ENCODE results near the gene UBIAD1. TPM values are rescaled to one million over a fixed set of nuclear protein-coding genes. Genes with fewer than 3 reads are reported as not detected.

Gene UBIAD1
- total RNA-seq, 1 experiment from 2014 or later, result 21.6 TPM

- ATAC-seq, result no peak
- DNase-seq (ENCODE audit: low spot score), result no peak
- TF ChIP-seq MLX (CRISPR knock-in tag; IDR thresholded peaks at IDR 0.05) (no peak), ATF6 (CRISPR knock-in tag; IDR thresholded peaks at IDR 0.05) (no peak), CREM (CRISPR knock-in tag; IDR thresholded peaks at IDR 0.05) (no peak), NR1H2 (CRISPR knock-in tag; IDR thresholded peaks at IDR 0.05) (no peak), MYBL2 (CRISPR knock-in tag; IDR thresholded peaks at IDR 0.05) (no peak), AR (CRISPR knock-in tag; IDR thresholded peaks at IDR 0.05) (no peak), JUN (CRISPR knock-in tag; IDR thresholded peaks at IDR 0.05) (no peak), USF2 (CRISPR knock-in tag; IDR thresholded peaks at IDR 0.05) (no peak), ZNF232 (CRISPR knock-in tag; IDR thresholded peaks at IDR 0.05) (no peak)
- Mint-ChIP-seq H3K9me3 (peaks cover 7% of the 10 kb centered on the region), H3K27ac (peak overlapping the region; percentile 99), H3K4me1 (peaks cover 54% of the 10 kb centered on the region), H3K36me3 (peaks cover 33% of the 10 kb centered on the region), H3K27me3 (ENCODE audit: low read depth) (no peaks in the 10 kb centered on the region), H3K4me3 (peak overlapping the region; percentile 45)
- ChIA-PET POLR2A (interaction anchor here (0.6 to 0.7 kb wide), 2 partner anchors 24 to 220 kb away, joined by 3 read pairs; partner anchors contain the start of gene MTOR), CTCF (interaction anchor here (0.5 to 1.7 kb wide), 13 partner anchors 10 to 422 kb away, joined by 3 to 12 read pairs (median 4); partner anchors contain the start of genes DISP3 and UBIAD1)
Observed at GRCh38 chr1:11285883-11286734, 13.1 kb downstream of the UBIAD1 start.

- peak overlapping the region; percentile 99 for H3K27ac Mint-ChIP-seq
- DNase-seq (ENCODE audit: low spot score) (no peak), ATAC-seq (peak; percentile 87)
- H3K36me3 Mint-ChIP-seq, result peaks cover 25% of the 10 kb centered on the region
- peaks cover 49% of the 10 kb centered on the region for H3K4me1 Mint-ChIP-seq
- H3K9me3 Mint-ChIP-seq, result peaks cover 7% of the 10 kb centered on the region
- no peaks in the 10 kb centered on the region for H3K27me3 Mint-ChIP-seq (ENCODE audit: low read depth)
- H3K4me3 Mint-ChIP-seq, result peak overlapping the region; percentile 45
- ChIA-PET POLR2A (interaction anchor here (0.6 to 0.7 kb wide), 2 partner anchors 25 to 219 kb away, joined by 3 read pairs; partner anchors contain the start of gene MTOR), CTCF (interaction anchor here (0.6 to 1.7 kb wide), 15 partner anchors 11 to 498 kb away, joined by 3 to 12 read pairs (median 4); partner anchors contain the start of genes DISP3 and UBIAD1)
- no peak for TF ChIP-seq ATF1 (CRISPR knock-in tag; IDR thresholded peaks at IDR 0.05)
- TF ChIP-seq TEAD1 (CRISPR knock-in tag; IDR thresholded peaks at IDR 0.05), result no peak
- no peak for TF ChIP-seq SOX15 (CRISPR knock-in tag; IDR thresholded peaks at IDR 0.05)
- no peak for TF ChIP-seq ZBTB43 (CRISPR knock-in tag; IDR thresholded peaks at IDR 0.05)
- TF ChIP-seq PRDM15 (CRISPR knock-in tag; IDR thresholded peaks at IDR 0.05), result no peak
Observed at GRCh38 chr1:11286735-11287410, 13.9 kb downstream of the UBIAD1 start.

All from WTC11 (cell line).